Heart left ventricle (tissue), 16 donors: ENCODE measurements around the gene NEMP1. TPM values are rescaled to one million over a fixed set of nuclear protein-coding genes. Genes with fewer than 3 reads are reported as not detected.

ENCODE experiments used
- ATAC-seq, 4 donors: fragments of 200-7000 bp; cut with Tn5 transposase; one replicate each; pipeline ENCODE4 v1.9.1; 2020 to 2022; ENCODE audit warnings: moderate library complexity in 4 of 4, mild to moderate bottlenecking in 3 of 4, moderate number of reproducible peaks in 1 of 4
- DNase-seq, 5 donors: peaks; one replicate each; pipeline ENCODE4 v3.0.0-alpha.2; 2020
- H3K27ac ChIP-seq, 12 donors: fragments of 200-600 bp; sonication (generic) in 4 of 12; one replicate each; pipeline versions ENCODE4 v1.5.0 to v1.8.0; 2016 to 2022; ENCODE audit warnings: mild to moderate bottlenecking in 2 of 12
- H3K27me3 ChIP-seq, 9 donors: fragments of 200-600 bp; sonication (generic) in 2 of 9; one replicate each; pipeline versions ENCODE4 v1.5.1 to v1.8.0; 2016 to 2022; ENCODE audit warnings: mild to moderate bottlenecking in 3 of 9
- H3K36me3 ChIP-seq, 9 donors: fragments of 200-600 bp; sonication (generic) in 2 of 9; one replicate each; pipeline versions ENCODE4 v1.5.0 to v1.8.0; 2018 to 2022; ENCODE audit warnings: mild to moderate bottlenecking in 2 of 9
- H3K4me1 ChIP-seq, 12 donors: fragments of 200-600 bp; sonication (generic) in 4 of 12; one replicate each; pipeline versions ENCODE4 v1.5.0 to v1.8.0; 2016 to 2022; ENCODE audit warnings: mild to moderate bottlenecking in 3 of 12
- H3K4me3 ChIP-seq, 12 donors: fragments of 200-600 bp; sonication (generic) in 4 of 12; one replicate each; pipeline versions ENCODE4 v1.5.0 to v1.8.0; 2017 to 2022; ENCODE audit warnings: mild to moderate bottlenecking in 9 of 12, moderate library complexity in 4 of 12
- H3K9me3 ChIP-seq, 12 donors: fragments of 200-600 bp; sonication (generic) in 4 of 12; one replicate each; pipeline versions ENCODE4 v1.5.0 to v1.8.0; 2016 to 2022; ENCODE audit warnings: mild to moderate bottlenecking in 1 of 12
- CTCF ChIP-seq, 12 donors: fragments of 200-600 bp; sonication (generic) in 4 of 12; IDR thresholded peaks; one replicate each; pipeline versions ENCODE4 v1.5.0 to v1.8.0; 2018 to 2022; ENCODE audit warnings: antibody characterized with exemption in 12 of 12, mild to moderate bottlenecking in 5 of 12
- POLR2A ChIP-seq, 2 donors: fragments of 450-650 bp; IDR thresholded peaks; one replicate each; pipeline ENCODE4 v1.6.1; 2017; ENCODE audit warnings: antibody characterized with exemption in 2 of 2, mild to moderate bottlenecking in 2 of 2, moderate library complexity in 2 of 2
- WGBS, 4 donors: extraction: QIAGEN DNeasy Blood & Tissue Kit in 2 of 4; methylation state at CpG; one replicate each; pipeline versions ENCODE4 v1.1.5 to v1.1.7; 2013 to 2018; 5-methylcytosine and 5-hydroxymethylcytosine counted together
- intact Hi-C, 10 donors: fragments of 100-400 bp; cut with DNase I; formaldehyde crosslinking; loops; one replicate each; pipeline versions ENCODE4 v1.11.1 to v1.14.2; 2022
- polyA plus RNA-seq, 2 donors: library from polyadenylated mRNA; stranded (reverse); fragments of 200-250 nt; gene quantifications; one replicate each; pipeline ENCODE4 v1.2.3, GENCODE V29; 2013
- total RNA-seq, 9 donors: library from RNA; depleted of rRNA in 2 of 9; stranded (reverse); fragments of >200 nt in 2 of 9; fragmentation: NEBNext Ultra II Directional in 3 of 9; extraction: Animal tissue kit (Norgen Biotek cat#: 25700) in 3 of 9; gene quantifications; one replicate each; pipeline versions ENCODE4 v1.1.0 to v1.2.4, GENCODE V29; 2016 to 2023
- donor health status: ischemic (EF 13 %, LVEDD 7.1; RV severe dilation, severe dysfunction).
- donor health status: healthy with polysubstance abuse.
- donor health status: DM: no; HTN: yes; CAD: no.
- donor health status: DM: no; HTN: no; CAD: no.
- donor health status: ischemic (EF 25% LVEDD 6.9; RV normal size, moderate dysfunction).
- donor health status: ischemic (EF 25% LVEDD 5.7; RV mildly dilated, moderate dysfunction).
- donor health status: healthy.
- donor health status: DM: yes; HTN: yes; CAD: no.
- donor health status: ischemic (EF 35%, LVEDD 5.7; RV mildly dilated, moderate dysfunction).
- donor health status: nonischemic (EF 11% LVEDD 7.7; RV severe dilation, severe dysfunction).
- donor health status: DM: yes; HTN: yes; CAD: no.
- donor health status: PGD.
- donor health status: ischemic (EF 29% LVEDD 5.4; RV normal size, mild dysfunction).
- donor health status: nonischemic (EF 23%, LVEDD 6.1; RV moderate dilation, normal function).

NEMP1 gene
- total and polyA plus RNA-seq, 11 donors: 1.4 to 12.0 (median 3.5) TPM

DNA sequence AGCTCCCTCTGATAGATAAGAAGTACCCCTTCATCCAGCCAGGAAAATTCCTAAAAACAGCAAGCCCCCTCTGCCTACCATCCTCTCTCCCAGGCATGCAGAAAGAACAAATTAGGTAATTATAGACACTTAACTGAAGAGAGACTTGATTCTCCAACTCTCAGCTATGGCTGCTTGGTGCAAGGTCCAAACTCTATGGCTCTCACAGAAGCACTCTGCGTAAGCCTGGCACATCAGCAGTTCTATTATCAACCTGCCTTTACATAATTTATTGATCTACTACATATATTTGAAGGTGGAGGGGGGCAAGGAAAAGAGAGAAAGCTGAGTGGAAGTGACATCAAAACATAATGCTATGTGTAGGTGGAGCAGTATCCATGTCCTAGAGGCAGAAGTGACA is 27.6 kb downstream of the NEMP1 start:
- Histone ChIP-seq H3K27ac (no peak overlapping the region), H3K9me3 (no peaks in the 10 kb centered on the region), H3K27me3 (peaks cover 0 to 7% (median 0%) of the 10 kb centered on the region in 9 donors), H3K36me3 (no peaks in the 10 kb centered on the region), H3K4me3 (no peak overlapping the region), H3K4me1 (peaks cover 0 to 40% (median 0%) of the 10 kb centered on the region in 12 donors)
- no peak for TF ChIP-seq POLR2A (IDR thresholded peaks at IDR 0.05)
- no peak for TF ChIP-seq CTCF (IDR thresholded peaks at IDR 0.05)
- DNase-seq: no peak
- intact Hi-C loops: no loop called here
- ATAC-seq: no peak
- 91 to 100% (median 97%) methylated on average over 1 of the region's 1 CpG for WGBS, 4 donors

GRCh38 chr12:57049890-57050289 is 28.7 kb downstream of the NEMP1 start, which contains the start of gene MYO1A:
Gene MYO1A, minus strand, starts transcription at chr12:57050129. Its CDS starts 1,806 bp downstream, at chr12:57048323.
- Histone ChIP-seq H3K4me3 (no peak within 1 kb of the TSS), H3K27ac (no peak within 1 kb of the TSS), H3K4me1 (peaks cover 0 to 36% (median 0%) of the 10 kb centered on the region in 12 donors), H3K9me3 (no peaks in the 10 kb centered on the region), H3K27me3 (peaks cover 0 to 10% (median 0%) of the 10 kb centered on the region in 9 donors), H3K36me3 (no peaks in the 10 kb centered on the region)
- intact Hi-C loops: no loop called here
- WGBS, 4 donors: 29 to 36% (median 34%) methylated on average over 2 of the region's 2 CpGs
- DNase-seq: no peak
- peak in 1 of 4 donors; percentile 9 for ATAC-seq
- no peak for TF ChIP-seq CTCF (IDR thresholded peaks at IDR 0.05)
- TF ChIP-seq POLR2A (IDR thresholded peaks at IDR 0.05): no peak

GRCh38 chr12:57049119-57049446 is 29.5 kb downstream of the NEMP1 start:
- H3K36me3 ChIP-seq: no peaks in the 10 kb centered on the region
- no peak overlapping the region for H3K27ac ChIP-seq
- WGBS, 4 donors: 67 to 88% (median 74%) methylated on average over 4 of the region's 4 CpGs
- peaks cover 0 to 11% (median 0%) of the 10 kb centered on the region in 9 donors for H3K27me3 ChIP-seq
- H3K9me3 ChIP-seq: no peaks in the 10 kb centered on the region
- no peak for DNase-seq
- intact Hi-C loops: no loop called here
- no peak for ATAC-seq
- no peak overlapping the region for H3K4me3 ChIP-seq
- peaks cover 0 to 36% (median 0%) of the 10 kb centered on the region in 12 donors for H3K4me1 ChIP-seq
- TF ChIP-seq CTCF (IDR thresholded peaks at IDR 0.05) (no peak), POLR2A (IDR thresholded peaks at IDR 0.05) (no peak)

GRCh38 chr12:57048423-57049118 is 30.0 kb downstream of the NEMP1 start:
- Histone ChIP-seq H3K27ac (no peak overlapping the region), H3K4me3 (no peak overlapping the region), H3K27me3 (peaks cover 0 to 16% (median 0%) of the 10 kb centered on the region in 9 donors), H3K4me1 (peaks cover 0 to 36% (median 0%) of the 10 kb centered on the region in 12 donors), H3K9me3 (no peaks in the 10 kb centered on the region), H3K36me3 (no peaks in the 10 kb centered on the region)
- no peak for TF ChIP-seq CTCF (IDR thresholded peaks at IDR 0.05)
- no peak for TF ChIP-seq POLR2A (IDR thresholded peaks at IDR 0.05)
- DNase-seq (no peak), ATAC-seq (no peak)
- WGBS, 4 donors: 75 to 83% (median 77%) methylated on average over 1 of the region's 1 CpG
- intact Hi-C loops: no loop called here
